Measurements from ENCODE around the gene NSD1. TPM values are rescaled to one million over a fixed set of nuclear protein-coding genes. Genes with fewer than 3 reads are reported as not detected.
A peak's percentile ranks its signal among the peaks of the same experiment; 100 is the strongest.

The NSD1 gene, protein sequence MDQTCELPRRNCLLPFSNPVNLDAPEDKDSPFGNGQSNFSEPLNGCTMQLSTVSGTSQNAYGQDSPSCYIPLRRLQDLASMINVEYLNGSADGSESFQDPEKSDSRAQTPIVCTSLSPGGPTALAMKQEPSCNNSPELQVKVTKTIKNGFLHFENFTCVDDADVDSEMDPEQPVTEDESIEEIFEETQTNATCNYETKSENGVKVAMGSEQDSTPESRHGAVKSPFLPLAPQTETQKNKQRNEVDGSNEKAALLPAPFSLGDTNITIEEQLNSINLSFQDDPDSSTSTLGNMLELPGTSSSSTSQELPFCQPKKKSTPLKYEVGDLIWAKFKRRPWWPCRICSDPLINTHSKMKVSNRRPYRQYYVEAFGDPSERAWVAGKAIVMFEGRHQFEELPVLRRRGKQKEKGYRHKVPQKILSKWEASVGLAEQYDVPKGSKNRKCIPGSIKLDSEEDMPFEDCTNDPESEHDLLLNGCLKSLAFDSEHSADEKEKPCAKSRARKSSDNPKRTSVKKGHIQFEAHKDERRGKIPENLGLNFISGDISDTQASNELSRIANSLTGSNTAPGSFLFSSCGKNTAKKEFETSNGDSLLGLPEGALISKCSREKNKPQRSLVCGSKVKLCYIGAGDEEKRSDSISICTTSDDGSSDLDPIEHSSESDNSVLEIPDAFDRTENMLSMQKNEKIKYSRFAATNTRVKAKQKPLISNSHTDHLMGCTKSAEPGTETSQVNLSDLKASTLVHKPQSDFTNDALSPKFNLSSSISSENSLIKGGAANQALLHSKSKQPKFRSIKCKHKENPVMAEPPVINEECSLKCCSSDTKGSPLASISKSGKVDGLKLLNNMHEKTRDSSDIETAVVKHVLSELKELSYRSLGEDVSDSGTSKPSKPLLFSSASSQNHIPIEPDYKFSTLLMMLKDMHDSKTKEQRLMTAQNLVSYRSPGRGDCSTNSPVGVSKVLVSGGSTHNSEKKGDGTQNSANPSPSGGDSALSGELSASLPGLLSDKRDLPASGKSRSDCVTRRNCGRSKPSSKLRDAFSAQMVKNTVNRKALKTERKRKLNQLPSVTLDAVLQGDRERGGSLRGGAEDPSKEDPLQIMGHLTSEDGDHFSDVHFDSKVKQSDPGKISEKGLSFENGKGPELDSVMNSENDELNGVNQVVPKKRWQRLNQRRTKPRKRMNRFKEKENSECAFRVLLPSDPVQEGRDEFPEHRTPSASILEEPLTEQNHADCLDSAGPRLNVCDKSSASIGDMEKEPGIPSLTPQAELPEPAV (N-terminal part only)
- total RNA-seq, result 82.1 TPM

DNA sequence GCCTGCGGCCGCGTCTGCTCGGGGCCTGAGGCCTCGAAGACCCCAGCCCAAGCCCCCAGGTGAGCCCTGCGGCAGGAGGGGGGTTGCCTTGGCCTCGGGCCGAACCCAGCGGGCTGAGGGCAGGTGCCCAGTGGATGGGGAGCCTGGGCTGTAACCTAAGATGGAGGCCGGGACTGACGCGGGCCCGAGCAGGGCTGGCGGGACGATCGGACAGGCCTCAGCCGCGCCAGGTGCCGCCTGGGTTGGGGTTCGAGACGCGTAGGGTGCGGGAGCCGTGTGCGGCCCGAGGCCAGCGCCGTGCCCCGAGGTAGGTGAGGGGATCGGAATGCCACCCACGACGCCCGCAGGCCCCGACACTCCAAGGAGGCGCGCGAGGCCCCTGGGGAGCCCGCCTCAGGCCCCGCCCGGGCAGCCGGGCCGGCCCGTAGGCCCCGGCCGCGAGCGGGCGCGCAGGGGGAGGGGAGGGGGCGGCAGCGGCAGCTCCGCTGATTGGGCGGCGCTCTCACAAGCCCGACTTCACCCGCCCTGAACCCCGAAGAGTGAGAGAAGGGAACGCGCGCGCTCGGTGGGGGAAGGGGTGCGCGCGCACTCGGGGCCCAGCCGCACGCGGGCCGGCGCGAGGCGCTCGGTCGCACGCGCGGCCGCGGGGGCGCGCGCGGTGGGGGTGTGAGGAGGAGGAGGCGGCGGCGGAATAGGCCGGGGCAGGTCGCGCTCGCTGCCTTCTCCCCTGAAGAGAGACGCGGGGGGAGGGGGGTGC is at the start of gene NSD1:
Gene NSD1, plus strand, starts transcription at position 678 of the 757 bp plus-strand sequence. CDS start 1,331 bp downstream, outside the sequence.
- DNase-seq (ENCODE audit: low spot score), result peak; percentile 91

DNA sequence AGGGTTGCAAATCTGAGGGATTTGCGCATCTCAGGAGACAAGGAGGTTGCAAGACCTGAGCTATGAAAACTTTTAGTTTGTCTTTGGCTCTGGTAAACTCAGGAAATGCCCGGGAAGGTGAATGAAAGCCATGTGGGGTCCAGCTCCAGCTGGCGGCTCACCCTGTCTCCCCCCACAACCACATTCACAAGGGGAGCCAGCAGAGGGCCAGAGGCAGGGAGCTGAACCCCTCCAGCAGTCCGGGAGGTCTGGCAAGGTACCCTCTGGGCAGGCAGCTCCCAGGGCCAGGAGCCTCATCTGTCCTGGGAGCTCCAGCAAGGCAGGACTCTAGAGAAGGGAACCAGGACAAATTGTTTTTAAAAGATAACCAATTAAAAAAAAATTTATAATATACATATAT is 49.4 kb upstream of the NSD1 start:
- no peak for DNase-seq (ENCODE audit: low spot score)

DNA sequence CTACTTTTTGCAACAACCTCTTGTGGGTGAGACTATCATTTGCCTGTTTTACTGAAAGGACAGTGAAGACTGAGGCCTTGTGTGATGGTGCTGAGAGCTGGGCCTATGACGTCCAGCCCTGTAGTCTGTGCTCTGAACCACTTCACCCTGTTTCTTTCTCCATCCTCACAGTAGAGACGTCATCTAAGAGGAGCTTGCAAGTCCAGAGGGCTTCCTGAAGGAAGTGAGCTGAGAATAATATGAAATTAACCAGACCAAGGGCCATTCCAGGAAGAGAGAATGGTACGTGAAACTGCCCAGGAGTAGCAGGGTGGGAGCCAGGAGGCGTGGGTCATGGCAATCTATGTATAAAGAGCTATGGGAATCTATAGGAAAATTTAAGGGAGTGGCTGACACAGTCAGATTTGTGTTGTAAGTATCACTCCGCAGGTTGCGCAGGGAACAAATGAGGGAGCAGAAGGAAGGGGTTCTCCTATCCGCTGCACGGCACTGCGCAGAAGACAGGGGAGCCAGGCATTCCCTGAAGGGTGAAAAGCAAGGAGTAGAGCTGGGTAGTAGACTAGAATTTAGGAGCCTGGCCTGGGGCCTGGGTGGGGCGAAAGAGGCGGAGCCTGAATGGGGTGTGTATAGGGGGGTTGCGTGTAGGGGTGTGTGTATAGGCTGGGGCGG is 47.5 kb upstream of the NSD1 start:
- no peak for DNase-seq (ENCODE audit: low spot score)

DNA sequence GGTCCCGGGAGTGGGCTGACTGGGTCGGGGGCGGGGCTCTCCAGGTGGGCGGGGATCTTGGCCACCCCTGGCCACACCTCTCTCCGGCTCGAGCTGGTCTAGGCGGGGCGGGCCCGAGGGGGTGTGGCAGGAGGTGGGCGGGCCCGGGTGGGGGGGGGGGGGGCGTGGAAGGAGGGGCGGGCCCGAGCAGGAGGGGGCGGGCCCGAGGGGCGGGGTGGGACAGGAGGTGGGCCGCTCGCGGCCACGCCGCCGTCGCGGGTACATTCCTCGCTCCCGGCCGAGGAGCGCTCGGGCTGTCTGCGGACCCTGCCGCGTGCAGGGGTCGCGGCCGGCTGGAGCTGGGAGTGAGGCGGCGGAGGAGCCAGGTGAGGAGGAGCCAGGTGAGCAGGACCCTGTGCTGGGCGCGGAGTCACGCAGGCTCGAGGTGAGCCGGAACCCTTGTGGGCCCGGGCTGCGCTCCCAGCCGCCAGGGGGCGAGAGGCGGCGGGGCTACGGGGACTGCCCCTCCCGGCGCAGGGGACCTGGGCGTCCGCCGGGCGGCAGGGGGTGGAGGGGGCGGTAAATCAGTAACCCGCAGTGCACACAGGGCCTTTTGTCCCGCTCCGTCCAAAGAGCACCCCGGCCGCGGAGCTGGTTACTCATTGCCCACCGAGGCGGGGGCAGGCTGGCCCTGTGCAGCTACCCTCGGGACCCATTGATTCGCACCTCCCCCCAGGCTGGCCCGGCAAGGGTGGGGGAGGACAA is 46.7 kb upstream of the NSD1 start, which contains the start of gene FGFR4:
Gene FGFR4, plus strand, starts transcription at position 262 of the 744 bp plus-strand sequence. CDS start 2,688 bp downstream, outside the sequence.
- peak; percentile 92 for DNase-seq (ENCODE audit: low spot score)

DNA sequence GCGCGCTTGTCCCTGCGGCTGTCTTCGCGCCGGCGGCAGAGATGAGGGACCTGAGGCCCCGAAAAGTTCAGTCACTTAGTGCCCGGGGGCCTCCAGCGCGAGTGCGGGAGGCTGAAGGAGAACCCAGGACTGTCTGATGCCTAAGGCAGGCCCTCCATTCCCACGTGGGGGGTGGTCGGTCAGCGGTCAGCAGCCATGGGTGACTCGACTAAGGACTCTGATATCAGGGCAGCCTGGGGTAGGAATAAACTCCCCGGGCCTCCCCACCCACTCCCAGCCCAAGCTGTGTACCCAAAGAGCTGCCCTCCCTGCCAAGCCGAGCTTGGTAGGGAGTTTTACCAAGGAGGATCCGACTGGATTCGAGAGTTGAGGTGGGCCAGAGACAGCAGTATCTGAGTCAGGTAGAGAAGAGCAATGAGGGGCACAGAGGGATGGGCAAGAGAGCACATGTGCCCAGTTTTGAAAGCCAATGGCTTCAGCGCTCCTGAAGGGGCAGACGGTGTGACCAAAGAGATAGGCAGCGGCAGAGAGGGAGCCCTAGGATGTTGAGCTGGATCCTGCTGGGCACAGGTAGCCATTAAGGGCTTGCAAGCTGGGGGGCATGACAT is 46.1 kb upstream of the NSD1 start:
- DNase-seq (ENCODE audit: low spot score), result no peak

DNA sequence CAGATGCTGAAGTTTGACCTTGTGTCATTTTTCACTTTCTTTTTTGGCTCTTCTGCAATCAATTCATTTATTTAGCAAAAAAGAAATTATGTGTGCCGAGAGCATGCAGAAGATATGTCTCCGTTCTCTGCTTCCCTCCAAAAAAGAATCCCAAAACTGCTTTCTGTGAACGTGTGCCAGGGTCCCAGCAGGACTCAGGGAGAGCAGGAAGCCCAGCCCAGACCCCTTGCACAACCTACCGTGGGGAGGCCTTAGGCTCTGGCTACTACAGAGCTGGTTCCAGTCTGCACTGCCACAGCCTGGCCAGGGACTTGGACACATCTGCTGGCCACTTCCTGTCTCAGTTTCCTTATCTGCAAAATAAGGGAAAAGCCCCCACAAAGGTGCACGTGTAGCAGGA is 44.4 kb upstream of the NSD1 start:
- no peak for DNase-seq (ENCODE audit: low spot score)

DNA sequence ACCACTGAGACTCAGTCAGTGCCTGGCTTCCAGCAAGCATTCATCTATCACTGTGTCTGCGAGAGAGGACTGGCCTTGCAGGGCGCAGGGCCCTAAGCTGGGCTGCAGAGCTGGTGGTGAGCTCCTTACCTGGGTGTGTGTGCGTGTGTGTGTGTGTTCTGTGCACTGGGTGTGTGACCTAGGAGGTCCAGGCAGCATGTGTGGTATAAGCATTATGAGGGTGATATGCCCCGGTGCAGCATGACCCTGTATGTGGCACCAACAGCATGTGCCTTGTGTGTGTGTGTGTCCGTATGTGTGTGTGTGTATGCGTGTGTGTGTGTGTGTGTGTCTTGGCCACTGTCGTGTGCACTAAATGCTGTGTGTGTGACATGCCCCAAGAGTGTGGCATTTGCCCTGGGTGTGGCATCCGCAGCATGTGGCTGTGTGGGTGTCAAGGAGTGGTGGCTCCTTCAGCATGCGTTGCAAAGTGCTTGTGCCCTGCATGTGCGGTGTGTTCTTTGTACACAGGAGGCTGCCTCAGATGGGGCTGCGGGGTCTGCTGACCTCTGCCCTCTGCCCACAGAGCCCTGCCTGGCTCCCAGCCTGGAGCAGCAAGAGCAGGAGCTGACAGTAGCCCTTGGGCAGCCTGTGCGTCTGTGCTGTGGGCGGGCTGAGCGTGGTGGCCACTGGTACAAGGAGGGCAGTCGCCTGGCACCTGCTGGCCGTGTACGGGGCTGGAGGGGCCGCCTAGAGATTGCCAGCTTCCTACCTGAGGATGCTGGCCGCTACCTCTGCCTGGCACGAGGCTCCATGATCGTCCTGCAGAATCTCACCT is 43.5 kb upstream of the NSD1 start:
- DNase-seq (ENCODE audit: low spot score), result peak; percentile 54

DNA sequence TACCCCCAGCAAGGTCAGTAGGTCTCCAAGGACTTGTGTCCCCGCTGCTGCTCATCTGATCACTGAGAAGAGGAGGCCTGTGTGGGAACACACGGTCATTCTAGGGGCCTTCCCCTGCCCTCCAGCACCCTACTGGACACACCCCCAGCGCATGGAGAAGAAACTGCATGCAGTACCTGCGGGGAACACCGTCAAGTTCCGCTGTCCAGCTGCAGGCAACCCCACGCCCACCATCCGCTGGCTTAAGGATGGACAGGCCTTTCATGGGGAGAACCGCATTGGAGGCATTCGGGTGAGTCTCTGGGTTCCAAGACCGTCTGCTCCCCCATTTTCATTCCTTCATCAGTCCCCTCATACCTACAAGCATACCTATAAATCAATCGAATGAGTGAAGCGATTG is 42.8 kb upstream of the NSD1 start:
- DNase-seq (ENCODE audit: low spot score), result no peak

DNA sequence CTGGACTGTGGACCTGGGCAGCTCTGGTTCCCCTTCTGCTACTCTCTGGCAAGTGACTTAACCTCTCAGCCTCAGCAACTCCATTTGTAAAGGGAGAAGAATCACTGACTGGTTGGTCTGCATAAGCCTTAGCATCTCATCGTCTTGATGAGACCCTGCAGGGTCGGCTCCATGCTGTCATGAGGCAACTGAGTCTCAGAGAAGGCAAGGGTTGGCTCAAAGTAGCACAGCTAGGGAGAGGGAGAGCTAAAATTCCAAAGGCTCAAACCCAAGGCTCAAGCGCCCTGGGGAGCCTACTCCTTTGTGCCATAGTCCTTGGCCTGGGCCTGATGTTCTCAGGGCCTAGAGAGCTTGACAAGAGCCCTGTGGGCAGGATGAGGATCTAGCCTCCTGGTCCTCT is 42.3 kb upstream of the NSD1 start:
- no peak for DNase-seq (ENCODE audit: low spot score)

DNA sequence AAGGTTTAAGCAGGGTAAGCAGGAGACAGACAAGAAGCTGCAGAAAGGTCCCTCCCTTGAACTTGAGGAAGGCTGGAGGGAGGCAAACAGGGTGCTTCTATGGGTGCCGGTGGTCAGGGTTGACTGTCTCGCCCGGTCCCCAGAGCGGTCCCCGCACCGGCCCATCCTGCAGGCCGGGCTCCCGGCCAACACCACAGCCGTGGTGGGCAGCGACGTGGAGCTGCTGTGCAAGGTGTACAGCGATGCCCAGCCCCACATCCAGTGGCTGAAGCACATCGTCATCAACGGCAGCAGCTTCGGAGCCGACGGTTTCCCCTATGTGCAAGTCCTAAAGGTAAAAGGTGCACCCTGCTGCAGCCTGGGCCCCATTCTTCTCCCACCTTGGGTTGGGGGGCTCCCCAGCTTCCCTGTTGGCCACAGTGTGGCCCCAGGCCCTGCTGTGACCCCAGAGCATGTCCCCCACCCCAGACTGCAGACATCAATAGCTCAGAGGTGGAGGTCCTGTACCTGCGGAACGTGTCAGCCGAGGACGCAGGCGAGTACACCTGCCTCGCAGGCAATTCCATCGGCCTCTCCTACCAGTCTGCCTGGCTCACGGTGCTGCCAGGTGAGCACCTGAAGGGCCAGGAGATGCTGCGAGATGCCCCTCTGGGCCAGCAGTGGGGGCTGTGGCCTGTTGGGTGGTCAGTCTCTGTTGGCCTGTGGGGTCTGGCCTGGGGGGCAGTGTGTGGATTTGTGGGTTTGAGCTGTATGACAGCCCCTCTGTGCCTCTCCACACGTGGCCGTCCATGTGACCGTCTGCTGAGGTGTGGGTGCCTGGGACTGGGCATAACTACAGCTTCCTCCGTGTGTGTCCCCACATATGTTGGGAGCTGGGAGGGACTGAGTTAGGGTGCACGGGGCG is 41.1 kb upstream of the NSD1 start:
- no peak for DNase-seq (ENCODE audit: low spot score)

DNA sequence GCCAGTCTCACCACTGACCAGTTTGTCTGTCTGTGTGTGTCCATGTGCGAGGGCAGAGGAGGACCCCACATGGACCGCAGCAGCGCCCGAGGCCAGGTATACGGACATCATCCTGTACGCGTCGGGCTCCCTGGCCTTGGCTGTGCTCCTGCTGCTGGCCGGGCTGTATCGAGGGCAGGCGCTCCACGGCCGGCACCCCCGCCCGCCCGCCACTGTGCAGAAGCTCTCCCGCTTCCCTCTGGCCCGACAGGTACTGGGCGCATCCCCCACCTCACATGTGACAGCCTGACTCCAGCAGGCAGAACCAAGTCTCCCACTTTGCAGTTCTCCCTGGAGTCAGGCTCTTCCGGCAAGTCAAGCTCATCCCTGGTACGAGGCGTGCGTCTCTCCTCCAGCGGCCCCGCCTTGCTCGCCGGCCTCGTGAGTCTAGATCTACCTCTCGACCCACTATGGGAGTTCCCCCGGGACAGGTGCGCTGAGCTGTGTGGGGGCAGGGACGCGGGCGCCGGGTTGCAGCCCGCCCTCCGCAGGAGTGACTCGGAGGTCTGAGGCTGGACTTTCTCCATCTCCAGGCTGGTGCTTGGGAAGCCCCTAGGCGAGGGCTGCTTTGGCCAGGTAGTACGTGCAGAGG is 40.4 kb upstream of the NSD1 start:
- DNase-seq (ENCODE audit: low spot score), result no peak

DNA sequence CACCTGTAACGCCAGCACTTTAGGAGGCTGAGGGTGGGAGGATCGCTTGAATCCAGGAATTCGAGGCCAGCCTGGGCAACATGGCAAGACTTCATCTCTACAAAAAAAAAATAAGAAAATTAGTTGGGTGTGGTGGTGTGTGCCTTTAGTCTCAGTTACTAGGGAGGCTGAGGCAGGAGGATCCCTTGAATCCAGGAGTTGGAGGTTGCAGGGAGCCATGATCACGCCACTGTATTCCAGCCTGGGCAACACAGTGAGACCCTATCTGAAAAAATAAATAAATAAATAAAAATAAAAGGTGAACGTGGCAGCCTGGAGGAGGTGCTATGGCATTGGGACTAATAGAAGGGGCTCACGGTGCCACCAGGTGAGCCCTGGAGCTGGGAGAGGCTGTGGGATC is 39.8 kb upstream of the NSD1 start:
- no peak for DNase-seq (ENCODE audit: low spot score)

DNA sequence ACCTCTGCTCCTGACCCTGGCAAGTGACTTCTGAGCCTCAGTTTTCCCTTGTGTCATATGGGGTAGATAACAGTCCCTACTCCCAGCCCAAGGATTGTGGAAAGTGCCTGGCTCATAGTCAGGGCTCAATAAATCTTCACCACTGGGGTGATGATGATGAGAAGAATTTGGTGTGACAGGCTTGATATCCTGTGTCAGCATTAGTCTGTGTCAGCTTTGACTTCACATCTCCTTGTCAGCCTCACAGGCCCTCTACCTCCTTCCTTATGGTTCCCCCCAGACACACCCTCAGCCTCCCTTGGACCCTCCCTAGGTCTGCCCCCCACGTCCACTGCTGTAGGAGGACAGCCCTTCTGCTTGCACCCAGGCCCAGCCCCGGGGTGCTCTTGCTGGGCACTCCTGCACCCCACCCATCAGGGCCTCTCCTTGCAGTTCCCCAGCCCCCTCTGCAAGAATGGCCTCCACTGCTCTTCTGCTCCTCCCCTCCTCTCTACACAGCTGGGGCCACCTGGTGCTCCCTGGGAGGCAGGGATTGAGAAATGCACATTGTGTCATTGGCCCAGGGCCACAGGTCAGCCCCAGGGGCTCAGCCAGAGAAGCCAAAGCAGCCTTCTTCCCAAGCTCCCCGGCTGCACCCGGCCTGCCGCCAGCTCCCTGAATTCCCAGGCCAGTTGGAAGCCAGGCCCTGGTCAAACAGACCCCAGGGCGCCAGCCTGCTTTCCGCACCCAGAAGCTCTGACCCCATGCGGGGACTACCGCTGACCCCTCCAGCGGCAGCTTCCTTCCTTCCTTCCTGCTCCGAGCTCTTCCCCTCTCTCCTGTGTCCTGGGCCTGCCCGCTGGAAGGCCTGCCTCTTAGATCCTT is 39.1 kb upstream of the NSD1 start:
- DNase-seq (ENCODE audit: low spot score), result peak; percentile 74

DNA sequence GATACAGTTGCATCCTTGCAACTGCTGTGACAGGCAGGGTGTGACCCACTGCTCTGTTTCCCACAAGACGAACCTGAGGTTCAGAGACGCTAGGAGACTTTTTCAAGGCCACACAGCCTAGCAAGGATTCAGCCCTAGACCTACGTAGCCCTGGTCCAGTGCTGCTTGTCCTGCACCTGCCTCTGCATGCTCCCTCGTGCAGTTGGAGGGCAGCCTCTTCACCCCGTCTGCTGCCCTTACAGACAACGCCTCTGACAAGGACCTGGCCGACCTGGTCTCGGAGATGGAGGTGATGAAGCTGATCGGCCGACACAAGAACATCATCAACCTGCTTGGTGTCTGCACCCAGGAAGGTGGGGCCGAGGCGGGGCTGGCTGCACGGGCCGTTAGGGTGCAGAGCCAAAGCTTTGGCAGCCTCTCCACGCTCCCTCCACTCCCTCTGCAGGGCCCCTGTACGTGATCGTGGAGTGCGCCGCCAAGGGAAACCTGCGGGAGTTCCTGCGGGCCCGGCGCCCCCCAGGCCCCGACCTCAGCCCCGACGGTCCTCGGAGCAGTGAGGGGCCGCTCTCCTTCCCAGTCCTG is 38.4 kb upstream of the NSD1 start:
- no peak for DNase-seq (ENCODE audit: low spot score)

DNA sequence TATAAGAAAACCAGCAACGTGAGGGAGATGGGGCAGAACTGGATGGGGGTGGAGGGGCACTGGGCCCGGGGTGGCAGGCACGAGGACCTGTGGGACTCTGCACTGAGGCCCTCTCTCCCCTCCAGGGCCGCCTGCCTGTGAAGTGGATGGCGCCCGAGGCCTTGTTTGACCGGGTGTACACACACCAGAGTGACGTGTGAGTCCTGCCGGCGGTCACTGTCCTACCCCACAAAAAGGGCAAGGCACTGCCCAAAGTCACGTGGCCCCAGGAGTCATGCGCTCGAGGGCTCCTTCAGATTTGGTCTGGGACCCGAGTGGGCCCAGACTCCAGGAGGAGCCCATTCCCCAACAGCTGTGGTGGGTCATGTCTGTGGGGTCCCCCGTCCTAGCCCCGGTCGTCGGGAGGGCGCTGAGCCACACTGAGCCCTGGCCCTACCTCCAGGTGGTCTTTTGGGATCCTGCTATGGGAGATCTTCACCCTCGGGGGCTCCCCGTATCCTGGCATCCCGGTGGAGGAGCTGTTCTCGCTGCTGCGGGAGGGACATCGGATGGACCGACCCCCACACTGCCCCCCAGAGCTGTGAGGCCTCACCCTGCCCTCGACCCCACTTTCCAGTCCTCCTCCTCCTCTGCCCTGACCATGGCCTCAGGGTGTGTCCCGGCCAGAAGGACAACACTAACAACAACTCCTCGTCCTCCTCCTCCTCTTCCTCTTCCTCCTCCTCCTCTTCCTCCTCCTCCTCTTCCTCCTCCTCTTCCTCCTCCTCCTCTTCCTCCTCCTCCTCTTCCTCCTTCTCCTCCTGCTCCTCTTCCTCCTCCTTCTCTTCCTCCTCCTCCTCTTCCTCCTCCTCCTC is 37.2 kb upstream of the NSD1 start:
- no peak for DNase-seq (ENCODE audit: low spot score)
